ENCODE measurements around the gene PXYLP1. TPM values are rescaled to one million over a fixed set of nuclear protein-coding genes. Genes with fewer than 3 reads are reported as not detected.
"Not testable (repeated sequence)": the region's sequence is repeated elsewhere in the genome, so short reads cannot be mapped to it uniquely, and the experiment has no call there.

The PXYLP1 gene
- total and polyA plus RNA-seq, 3 experiments from 2014 or later = 6.6 to 9.5 (median 7.6) TPM

GRCh38 chr3:141291559-141292355 is 60.1 kb downstream of the PXYLP1 start:
- peaks cover 21 to 24% (median 21%) of the 10 kb centered on the region in 3 donors for H3K4me1 Mint-ChIP-seq
- no peak overlapping the region for H3K4me3 ChIP-seq (ENCODE audit: low read length)
- H3K27me3 ChIP-seq (ENCODE audit: insufficient read depth, low read length, poor library complexity, severe bottlenecking) = no peaks in the 10 kb centered on the region
- peak overlapping the region in 1 of 8 donors; percentile 80 for H3K27ac Mint-ChIP-seq
- H3K4me1 ChIP-seq (ENCODE audit: insufficient read depth, low read length) = peaks cover 16% of the 10 kb centered on the region
- POLR2A ChIA-PET = no interaction called here
- no peak overlapping the region for H3K27ac ChIP-seq (ENCODE audit: low read depth, low read length)
- CTCF ChIA-PET = interaction anchor here (1.0 to 1.5 kb wide), 3 partner anchors 12 to 60 kb away, joined by 3 to 8 read pairs (median 4); partner anchors contain the start of gene PXYLP1
- H3K36me3 Mint-ChIP-seq = peaks cover 0 to 58% (median 29%) of the 10 kb centered on the region in 3 donors
- H3K9me3 ChIP-seq (ENCODE audit: low read length) = no peaks in the 10 kb centered on the region
- H3K27me3 Mint-ChIP-seq = no peaks in the 10 kb centered on the region
- no peaks in the 10 kb centered on the region for H3K9me3 Mint-ChIP-seq
- H3K4me3 Mint-ChIP-seq = peak overlapping the region in 1 of 7 donors; percentile 5
- H3K36me3 ChIP-seq (ENCODE audit: insufficient read depth, low read length) = no peaks in the 10 kb centered on the region
- DNase-seq = no peak

GRCh38 chr3:141292356-141293058 is 60.9 kb downstream of the PXYLP1 start:
- no peaks in the 10 kb centered on the region for H3K27me3 ChIP-seq (ENCODE audit: insufficient read depth, low read length, poor library complexity, severe bottlenecking)
- H3K9me3 ChIP-seq (ENCODE audit: low read length) = no peaks in the 10 kb centered on the region
- CTCF ChIA-PET = interaction anchor here (0.9 to 1.3 kb wide), 3 partner anchors 11 to 61 kb away, joined by 3 to 8 read pairs (median 3); partner anchors contain the start of gene PXYLP1
- no peak for DNase-seq
- POLR2A ChIA-PET = no interaction called here
- H3K4me3 ChIP-seq (ENCODE audit: low read length) = no peak overlapping the region
- Mint-ChIP-seq H3K9me3 (no peaks in the 10 kb centered on the region), H3K27ac (peak overlapping the region in 6 of 8 donors; percentile 6 to 80 (median 62)), H3K4me3 (peak overlapping the region in 3 of 7 donors; percentile 5 to 65 (median 27)), H3K4me1 (peaks cover 21 to 24% (median 21%) of the 10 kb centered on the region in 3 donors), H3K27me3 (no peaks in the 10 kb centered on the region), H3K36me3 (peaks cover 0 to 51% (median 28%) of the 10 kb centered on the region in 3 donors)
- H3K27ac ChIP-seq (ENCODE audit: low read depth, low read length) = no peak overlapping the region
- H3K4me1 ChIP-seq (ENCODE audit: insufficient read depth, low read length) = peaks cover 16% of the 10 kb centered on the region
- no peaks in the 10 kb centered on the region for H3K36me3 ChIP-seq (ENCODE audit: insufficient read depth, low read length)

- Histone ChIP-seq H3K4me3 (ENCODE audit: low read length) (peak overlapping the region; percentile 30), H3K9me3 (ENCODE audit: low read length) (no peaks in the 10 kb centered on the region), H3K27ac (ENCODE audit: low read depth, low read length) (no peak overlapping the region), H3K36me3 (ENCODE audit: insufficient read depth, low read length) (no peaks in the 10 kb centered on the region), H3K4me1 (ENCODE audit: insufficient read depth, low read length) (peaks cover 16% of the 10 kb centered on the region), H3K27me3 (ENCODE audit: insufficient read depth, low read length, poor library complexity, severe bottlenecking) (no peaks in the 10 kb centered on the region)
- Mint-ChIP-seq H3K27me3 (no peaks in the 10 kb centered on the region), H3K4me1 (peaks cover 21 to 24% (median 21%) of the 10 kb centered on the region in 3 donors), H3K9me3 (no peaks in the 10 kb centered on the region), H3K27ac (peak overlapping the region; percentile 27 to 90 (median 82)), H3K36me3 (peaks cover 6 to 35% (median 19%) of the 10 kb centered on the region in 3 donors), H3K4me3 (peak overlapping the region; percentile 19 to 86 (median 82))
- ChIA-PET POLR2A (no interaction called here), CTCF (interaction anchor here (1.3 to 2.3 kb wide), 2 partner anchors 9 to 11 kb away, joined by 3 to 5 read pairs; no protein-coding TSS in a partner anchor)
- DNase-seq = no peak
Observed at GRCh38 chr3:141294301-141294700, 62.7 kb downstream of the PXYLP1 start.

GRCh38 chr3:141294848-141295247 is 63.2 kb downstream of the PXYLP1 start:
- peaks cover 6 to 29% (median 18%) of the 10 kb centered on the region in 3 donors for H3K36me3 Mint-ChIP-seq
- H3K4me1 Mint-ChIP-seq = peaks cover 21 to 24% (median 21%) of the 10 kb centered on the region in 3 donors
- peak overlapping the region; percentile 19 to 86 (median 82) for H3K4me3 Mint-ChIP-seq
- Histone ChIP-seq H3K4me1 (ENCODE audit: insufficient read depth, low read length) (peaks cover 16% of the 10 kb centered on the region), H3K27me3 (ENCODE audit: insufficient read depth, low read length, poor library complexity, severe bottlenecking) (no peaks in the 10 kb centered on the region), H3K36me3 (ENCODE audit: insufficient read depth, low read length) (no peaks in the 10 kb centered on the region), H3K9me3 (ENCODE audit: low read length) (no peaks in the 10 kb centered on the region), H3K4me3 (ENCODE audit: low read length) (peak overlapping the region; percentile 20), H3K27ac (ENCODE audit: low read depth, low read length) (no peak overlapping the region)
- H3K27me3 Mint-ChIP-seq = no peaks in the 10 kb centered on the region
- no peak for DNase-seq
- POLR2A ChIA-PET = no interaction called here
- H3K27ac Mint-ChIP-seq = peak overlapping the region; percentile 3 to 90 (median 79)
- H3K9me3 Mint-ChIP-seq = no peaks in the 10 kb centered on the region
- CTCF ChIA-PET = interaction anchor here (1.3 to 2.3 kb wide), 2 partner anchors 9 to 10 kb away, joined by 3 to 5 read pairs; no protein-coding TSS in a partner anchor

- peak overlapping the region in 1 of 8 donors; percentile 36 for H3K27ac Mint-ChIP-seq
- H3K27me3 Mint-ChIP-seq; H3K9me3 ChIP-seq (ENCODE audit: low read length); H3K36me3 Mint-ChIP-seq; POLR2A ChIA-PET; H3K4me3 ChIP-seq (ENCODE audit: low read length); H3K27ac ChIP-seq (ENCODE audit: low read depth, low read length); H3K4me1 ChIP-seq (ENCODE audit: insufficient read depth, low read length); H3K27me3 ChIP-seq (ENCODE audit: insufficient read depth, low read length, poor library complexity, severe bottlenecking); H3K36me3 ChIP-seq (ENCODE audit: insufficient read depth, low read length); H3K9me3 Mint-ChIP-seq: not testable (repeated sequence)
- peak in 1 of 5 donors; percentile 46 for DNase-seq
- peak overlapping the region in 1 of 7 donors; percentile 49 for H3K4me3 Mint-ChIP-seq
- CTCF ChIA-PET = interaction anchor here (2.1 kb wide), 1 partner anchor 33 kb away, joined by 7 read pairs; no protein-coding TSS in a partner anchor
- H3K4me1 Mint-ChIP-seq = peaks cover 5 to 12% (median 8%) of the 10 kb centered on the region in 3 donors
Observed at GRCh38 chr3:141300426-141300825, 68.8 kb downstream of the PXYLP1 start.

GRCh38 chr3:141302364-141303141 is 70.9 kb downstream of the PXYLP1 start:
- no peaks in the 10 kb centered on the region for H3K36me3 ChIP-seq (ENCODE audit: insufficient read depth, low read length)
- H3K27ac ChIP-seq (ENCODE audit: low read depth, low read length) = no peak overlapping the region
- Mint-ChIP-seq H3K27ac (no peak overlapping the region), H3K36me3 (peaks cover 0 to 6% (median 1%) of the 10 kb centered on the region in 3 donors), H3K27me3 (no peaks in the 10 kb centered on the region), H3K9me3 (no peaks in the 10 kb centered on the region), H3K4me1 (peaks cover 16 to 26% (median 25%) of the 10 kb centered on the region in 3 donors), H3K4me3 (no peak overlapping the region)
- POLR2A ChIA-PET = interaction anchor here (0.5 to 1.1 kb wide), 2 partner anchors 9 to 71 kb away, joined by 4 to 7 read pairs; partner anchors contain the start of gene PXYLP1
- H3K27me3 ChIP-seq (ENCODE audit: insufficient read depth, low read length, poor library complexity, severe bottlenecking) = no peaks in the 10 kb centered on the region
- peaks cover 30% of the 10 kb centered on the region for H3K4me1 ChIP-seq (ENCODE audit: insufficient read depth, low read length)
- CTCF ChIA-PET = interaction anchor here (0.7 to 8.3 kb wide), 11 partner anchors 9 to 151 kb away, joined by 3 to 84 read pairs (median 5); partner anchors contain the start of gene PXYLP1
- no peak for DNase-seq
- H3K9me3 ChIP-seq (ENCODE audit: low read length) = no peaks in the 10 kb centered on the region
- no peak overlapping the region for H3K4me3 ChIP-seq (ENCODE audit: low read length)

- H3K4me1 ChIP-seq (ENCODE audit: insufficient read depth, low read length) = peaks cover 41% of the 10 kb centered on the region
- Mint-ChIP-seq H3K27ac (no peak overlapping the region), H3K4me3 (peak overlapping the region in 1 of 7 donors; percentile 10), H3K27me3 (no peaks in the 10 kb centered on the region), H3K36me3 (peaks cover 0 to 6% (median 1%) of the 10 kb centered on the region in 3 donors), H3K4me1 (peaks cover 24 to 36% (median 34%) of the 10 kb centered on the region in 3 donors), H3K9me3 (no peaks in the 10 kb centered on the region)
- no peak overlapping the region for H3K4me3 ChIP-seq (ENCODE audit: low read length)
- ChIA-PET CTCF (interaction anchor here (0.7 to 8.3 kb wide), 19 partner anchors 8 to 236 kb away, joined by 3 to 84 read pairs (median 6); partner anchors contain the start of gene PXYLP1), POLR2A (interaction anchor here (1.1 to 1.5 kb wide), 2 partner anchors 8 to 72 kb away, joined by 5 to 7 read pairs; partner anchors contain the start of gene PXYLP1)
- no peak overlapping the region for H3K27ac ChIP-seq (ENCODE audit: low read depth, low read length)
- H3K9me3 ChIP-seq (ENCODE audit: low read length) = no peaks in the 10 kb centered on the region
- H3K36me3 ChIP-seq (ENCODE audit: insufficient read depth, low read length) = no peaks in the 10 kb centered on the region
- DNase-seq = peak; percentile 38 to 70 (median 66)
- no peaks in the 10 kb centered on the region for H3K27me3 ChIP-seq (ENCODE audit: insufficient read depth, low read length, poor library complexity, severe bottlenecking)
Observed at GRCh38 chr3:141303481-141304223, 72.0 kb downstream of the PXYLP1 start.

Data from CD8-positive, alpha-beta memory T cell (primary cell).